WI38 (cell line): Measurements from ENCODE around the gene CENPT.

Source experiments
- H3K4me3 ChIP-seq: 2 replicates; pipeline ENCODE4 v1.5.1; 2011; ENCODE audit warnings: low read depth, mild to moderate bottlenecking, control low read depth, low read length
- CTCF ChIP-seq: IDR thresholded peaks from 2 replicates; pipeline ENCODE4 v1.5.1; 2012; ENCODE audit warnings: low read depth, mild to moderate bottlenecking, control low read depth, low read length

Gene CENPT

GRCh38 chr16:67886387-67886786, 38.9 kb upstream of the CENPT start:
- no peak overlapping the region for H3K4me3 ChIP-seq
- no peak for TF ChIP-seq CTCF

- H3K4me3 ChIP-seq, result no peak overlapping the region
- TF ChIP-seq CTCF, result no peak
Observed at GRCh38 chr16:67885976-67886375, 38.5 kb upstream of the CENPT start.

- TF ChIP-seq CTCF, result no peak
- no peak overlapping the region for H3K4me3 ChIP-seq
Observed at GRCh38 chr16:67885545-67885944, 38.1 kb upstream of the CENPT start.

- no peak within 1 kb of the TSS for H3K4me3 ChIP-seq
Observed at GRCh38 chr16:67884684-67885083, 37.2 kb upstream of the CENPT start, which contains the start of gene NRN1L. Gene NRN1L (plus strand): TSS chr16:67884885. CDS start chr16:67884904, 19 bp downstream.

GRCh38 chr16:67883872-67884261, 36.4 kb upstream of the CENPT start:
- H3K4me3 ChIP-seq, result no peak overlapping the region
- TF ChIP-seq CTCF, result peak; percentile 85

More at GRCh38 chr16:67884684-67885083, 37.2 kb upstream of the CENPT start, which contains the start of gene NRN1L:
- TF ChIP-seq CTCF, result no peak

- no peak for TF ChIP-seq CTCF
Observed at GRCh38 chr16:67883146-67883871, 35.8 kb upstream of the CENPT start.

GRCh38 chr16:67882374-67883145, 35.1 kb upstream of the CENPT start:
- H3K4me3 ChIP-seq, result no peak overlapping the region
- no peak for TF ChIP-seq CTCF

More at GRCh38 chr16:67883146-67883871, 35.8 kb upstream of the CENPT start:
- no peak overlapping the region for H3K4me3 ChIP-seq
